Mononuclear cell (primary cell): ENCODE results near the gene LRP3. TPM values are rescaled to one million over a fixed set of nuclear protein-coding genes. Genes with fewer than 3 reads are reported as not detected.
"Not testable (repeated sequence)": the region's sequence is repeated elsewhere in the genome, so short reads cannot be mapped to it uniquely, and the experiment has no call there.

Experiments used
- H3K27me3 ChIP-seq: 2 replicates; pipeline ENCODE4 v1.6.0; 2011; ENCODE audit warnings: low read length, control low read depth; ENCODE audit not compliant: insufficient read depth
- H3K4me1 ChIP-seq: 2 replicates; pipeline ENCODE4 v1.5.1; 2011; ENCODE audit warnings: mild to moderate bottlenecking, low read length, control low read depth; ENCODE audit not compliant: insufficient read depth
- H3K4me3 ChIP-seq: 2 replicates; pipeline ENCODE4 v1.5.1; 2011; ENCODE audit warnings: mild to moderate bottlenecking, low read length, moderate library complexity
- H3K9me3 ChIP-seq: 2 replicates; pipeline ENCODE4 v1.5.1; 2011; ENCODE audit warnings: low read depth, mild to moderate bottlenecking, control low read depth, low read length
- total RNA-seq: library from RNA; depleted of rRNA; stranded (reverse); fragments of >200 nt; gene quantifications from one replicate; pipeline ENCODE4 v1.2.3, GENCODE V29; 2012

The LRP3 gene
- total RNA-seq, 1 donor, result 3.8 TPM

DNA sequence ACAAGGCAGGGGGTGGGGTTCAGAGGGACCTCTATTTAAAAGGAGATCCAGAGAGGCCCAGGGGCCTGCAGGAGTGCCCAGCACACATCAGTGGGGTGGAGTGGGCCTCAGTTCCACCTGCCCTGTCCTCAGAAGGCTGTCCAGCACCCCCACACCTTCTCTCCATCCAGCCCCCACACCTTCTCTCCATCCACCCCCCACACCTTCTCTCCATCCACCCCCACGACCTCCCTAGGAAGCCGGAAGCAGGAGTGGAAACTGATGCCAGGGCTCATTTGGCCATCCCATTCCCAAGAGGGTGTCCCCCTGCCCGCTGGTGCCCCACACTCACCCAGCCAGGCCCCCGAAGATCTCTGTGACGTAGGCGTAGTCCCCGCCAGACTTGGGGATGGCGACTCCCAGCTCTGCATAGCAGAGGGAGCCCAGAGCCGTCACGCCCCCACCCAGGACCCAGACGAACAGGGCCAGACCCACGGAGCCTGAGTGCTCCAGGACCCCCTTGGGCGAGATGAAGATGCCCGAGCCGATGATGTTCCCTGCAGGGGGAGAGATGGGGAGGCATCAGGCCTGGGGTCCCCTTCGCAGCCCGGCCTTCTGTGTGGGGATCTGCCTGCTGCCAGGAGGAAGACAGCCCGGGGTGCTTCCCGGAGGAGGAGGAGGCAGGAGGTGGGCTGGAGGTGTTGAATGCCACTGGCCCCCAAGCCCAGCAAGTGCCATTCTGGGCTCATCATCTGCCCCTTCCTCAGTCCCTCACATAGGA, 21.5 kb downstream of the LRP3 start:
- Histone ChIP-seq H3K9me3 (no peaks in the 10 kb centered on the region), H3K27me3 (no peaks in the 10 kb centered on the region), H3K4me3 (no peak overlapping the region), H3K4me1 (no peaks in the 10 kb centered on the region)

DNA sequence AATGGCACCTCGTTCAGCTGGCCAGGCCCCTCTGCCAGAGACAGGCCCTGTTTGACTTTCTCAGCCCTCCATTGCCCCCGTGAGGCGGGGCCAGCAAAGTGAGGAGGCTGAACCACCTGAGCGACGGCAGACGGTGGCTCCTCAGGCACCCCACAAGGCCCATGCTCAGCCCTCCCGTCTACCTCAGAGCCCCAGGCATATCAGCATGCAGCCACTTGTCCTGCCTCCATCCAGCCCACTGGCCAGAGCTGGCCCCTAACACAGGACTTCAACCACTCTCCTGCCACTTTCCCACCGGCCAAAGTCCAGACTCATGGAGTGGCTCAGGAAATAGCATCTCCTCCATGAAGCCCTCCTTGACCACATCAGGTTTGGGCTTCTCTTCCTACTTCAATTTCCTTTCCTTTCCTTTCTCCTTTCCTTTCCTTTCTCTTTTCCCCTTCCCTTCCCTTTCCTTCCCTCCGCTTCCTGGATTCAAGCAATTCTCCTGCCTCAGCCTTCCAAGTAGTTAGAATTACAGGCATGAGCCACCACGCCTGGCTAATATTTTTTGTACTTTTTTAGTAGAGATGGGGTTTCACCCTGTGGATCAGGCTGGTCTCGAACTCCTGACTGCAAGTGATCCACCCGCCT, 22.2 kb downstream of the LRP3 start:
- H3K27me3 ChIP-seq, result no peaks in the 10 kb centered on the region
- no peak overlapping the region for H3K4me3 ChIP-seq
- no peaks in the 10 kb centered on the region for H3K9me3 ChIP-seq
- no peaks in the 10 kb centered on the region for H3K4me1 ChIP-seq

DNA sequence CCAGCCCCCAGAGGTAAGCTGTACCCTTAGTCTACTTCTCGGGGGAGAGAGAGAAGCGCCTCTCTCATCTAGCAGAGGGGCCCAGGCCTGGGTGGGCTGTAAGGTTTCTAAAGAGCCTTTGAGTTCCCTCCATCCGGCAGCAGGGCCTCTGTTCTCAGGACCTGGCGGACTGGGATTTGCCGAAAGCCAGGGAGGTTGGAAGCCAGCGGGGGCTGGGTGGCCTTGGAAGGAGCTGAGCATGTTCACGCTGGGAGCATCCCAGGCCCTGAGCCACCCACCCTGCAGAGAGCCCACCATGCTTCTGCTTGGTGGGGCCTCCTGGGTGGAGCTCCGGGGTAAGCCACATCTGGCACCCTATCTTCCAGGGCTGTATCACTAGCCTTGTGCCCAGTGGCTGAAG, 23.8 kb downstream of the LRP3 start:
- Histone ChIP-seq H3K4me3 (no peak overlapping the region), H3K27me3 (no peaks in the 10 kb centered on the region), H3K4me1 (no peaks in the 10 kb centered on the region), H3K9me3 (no peaks in the 10 kb centered on the region)

DNA sequence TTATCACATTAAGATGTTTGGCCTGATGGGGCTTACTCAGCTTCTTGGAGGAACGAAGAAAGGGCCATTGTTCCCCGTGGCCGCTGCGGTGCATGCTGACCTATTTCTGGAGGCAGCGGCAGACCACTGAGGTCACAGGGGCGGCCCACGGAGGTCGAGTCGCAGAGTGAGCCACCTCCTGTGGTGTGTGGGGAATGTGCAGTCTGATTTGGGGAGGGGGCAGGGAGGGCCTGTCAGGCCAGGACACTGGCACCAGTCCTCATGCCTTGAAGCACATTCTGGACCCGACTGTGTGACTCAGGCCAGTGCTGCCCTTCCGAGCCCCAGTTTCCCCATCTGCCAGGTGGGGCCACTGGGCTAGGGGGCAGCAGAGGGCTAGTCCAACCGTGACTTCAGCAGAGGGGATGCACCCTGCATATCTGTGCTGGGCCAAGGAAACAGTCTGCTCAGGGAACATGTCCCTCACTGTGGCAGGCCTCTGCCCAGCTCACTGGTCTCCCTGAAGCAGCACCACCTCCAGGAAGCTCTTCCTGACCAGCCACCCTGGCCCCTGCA, 25.2 kb downstream of the LRP3 start:
- peaks cover 3% of the 10 kb centered on the region for H3K27me3 ChIP-seq
- no peaks in the 10 kb centered on the region for H3K9me3 ChIP-seq
- H3K4me3 ChIP-seq, result no peak overlapping the region
- H3K4me1 ChIP-seq, result no peaks in the 10 kb centered on the region

DNA sequence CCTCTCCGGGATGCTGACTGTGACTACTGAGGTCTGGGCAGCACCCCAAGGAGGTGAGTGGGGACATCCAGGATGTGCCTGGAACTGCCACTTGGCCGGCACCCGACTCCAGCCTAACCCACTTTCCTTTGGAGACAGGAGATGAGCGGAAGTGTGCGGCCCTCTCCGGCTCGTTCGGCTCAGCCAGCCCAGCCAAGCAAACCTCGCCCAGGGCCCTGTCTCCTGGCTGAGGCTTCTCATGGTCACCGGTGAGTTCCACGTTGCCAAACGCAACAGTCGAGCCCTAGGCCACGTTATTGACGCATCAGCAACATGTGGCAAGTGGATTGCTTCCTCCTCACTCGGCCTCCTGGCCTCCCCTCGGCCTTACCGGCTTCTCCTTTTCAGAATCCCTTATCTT, 26.0 kb downstream of the LRP3 start:
- peaks cover 1% of the 10 kb centered on the region for H3K4me1 ChIP-seq
- H3K9me3 ChIP-seq, result no peaks in the 10 kb centered on the region
- H3K4me3 ChIP-seq, result no peak overlapping the region
- peaks cover 11% of the 10 kb centered on the region for H3K27me3 ChIP-seq

DNA sequence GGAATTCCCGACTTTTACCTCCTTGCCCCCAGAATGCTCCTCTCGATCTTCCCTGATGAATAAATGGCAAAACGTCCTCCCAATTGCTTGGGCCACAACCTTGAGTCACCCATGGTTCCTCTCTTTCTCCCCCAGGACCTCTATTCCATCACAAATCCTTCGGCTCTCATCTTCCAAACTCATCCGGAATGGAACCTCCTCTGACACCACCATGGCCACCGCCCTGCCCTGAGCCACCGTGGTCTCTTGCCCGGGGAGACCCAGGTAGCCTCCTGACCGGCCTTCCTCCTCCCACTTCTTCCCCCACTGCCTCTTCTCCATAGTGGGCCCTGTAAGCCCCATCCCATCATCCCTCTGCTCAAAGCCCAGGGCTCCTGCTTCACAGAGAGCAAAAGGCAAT, 26.6 kb downstream of the LRP3 start:
- Histone ChIP-seq H3K4me3 (no peak overlapping the region), H3K27me3 (peaks cover 14% of the 10 kb centered on the region), H3K9me3 (no peaks in the 10 kb centered on the region), H3K4me1 (peaks cover 6% of the 10 kb centered on the region)

DNA sequence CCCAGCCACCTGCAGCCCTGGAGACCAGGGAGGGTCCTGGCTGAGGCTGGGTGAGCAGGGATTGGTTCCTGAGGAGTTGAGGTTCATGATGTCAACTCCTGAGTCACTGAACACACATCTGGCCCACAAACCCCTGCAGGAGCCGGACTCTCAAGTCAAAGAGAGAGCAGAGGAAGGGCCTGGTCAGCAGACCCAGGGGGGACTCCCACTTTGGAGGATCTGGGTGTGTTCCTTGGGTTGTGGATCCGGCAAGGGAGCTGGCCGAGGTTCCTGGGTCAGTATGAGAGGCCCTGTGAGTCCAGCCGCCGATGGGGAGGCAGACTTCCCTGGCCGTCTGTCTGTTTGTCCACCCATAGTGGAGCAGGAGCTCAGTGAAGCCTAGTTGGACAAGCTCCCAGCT, 27.5 kb downstream of the LRP3 start:
- Histone ChIP-seq H3K4me3 (no peak overlapping the region), H3K4me1 (peaks cover 14% of the 10 kb centered on the region), H3K27me3 (peaks cover 22% of the 10 kb centered on the region), H3K9me3 (no peaks in the 10 kb centered on the region)

DNA sequence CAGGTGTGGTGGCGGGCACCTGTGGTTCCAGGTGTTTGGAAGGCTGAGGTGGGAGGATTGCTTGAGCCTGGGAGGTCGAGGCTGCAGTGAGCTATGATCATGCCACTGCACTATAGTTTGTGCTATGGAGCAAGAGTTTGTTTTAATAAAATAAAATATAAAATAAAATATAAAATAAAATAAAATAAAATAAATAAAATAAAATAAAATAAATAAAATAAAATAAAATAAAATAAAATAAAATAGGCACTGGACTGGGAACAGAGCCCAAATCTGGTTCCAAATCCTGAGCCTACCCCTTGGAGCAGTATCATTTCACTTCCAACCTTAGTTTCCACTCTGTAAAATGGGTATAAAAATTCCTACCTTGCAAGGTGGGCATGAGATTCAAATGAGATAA, 28.1 kb downstream of the LRP3 start:
- not testable (repeated sequence) for H3K9me3 ChIP-seq, H3K4me3 ChIP-seq
- H3K4me1 ChIP-seq, result peaks cover 14% of the 10 kb centered on the region
- peaks cover 25% of the 10 kb centered on the region for H3K27me3 ChIP-seq

DNA sequence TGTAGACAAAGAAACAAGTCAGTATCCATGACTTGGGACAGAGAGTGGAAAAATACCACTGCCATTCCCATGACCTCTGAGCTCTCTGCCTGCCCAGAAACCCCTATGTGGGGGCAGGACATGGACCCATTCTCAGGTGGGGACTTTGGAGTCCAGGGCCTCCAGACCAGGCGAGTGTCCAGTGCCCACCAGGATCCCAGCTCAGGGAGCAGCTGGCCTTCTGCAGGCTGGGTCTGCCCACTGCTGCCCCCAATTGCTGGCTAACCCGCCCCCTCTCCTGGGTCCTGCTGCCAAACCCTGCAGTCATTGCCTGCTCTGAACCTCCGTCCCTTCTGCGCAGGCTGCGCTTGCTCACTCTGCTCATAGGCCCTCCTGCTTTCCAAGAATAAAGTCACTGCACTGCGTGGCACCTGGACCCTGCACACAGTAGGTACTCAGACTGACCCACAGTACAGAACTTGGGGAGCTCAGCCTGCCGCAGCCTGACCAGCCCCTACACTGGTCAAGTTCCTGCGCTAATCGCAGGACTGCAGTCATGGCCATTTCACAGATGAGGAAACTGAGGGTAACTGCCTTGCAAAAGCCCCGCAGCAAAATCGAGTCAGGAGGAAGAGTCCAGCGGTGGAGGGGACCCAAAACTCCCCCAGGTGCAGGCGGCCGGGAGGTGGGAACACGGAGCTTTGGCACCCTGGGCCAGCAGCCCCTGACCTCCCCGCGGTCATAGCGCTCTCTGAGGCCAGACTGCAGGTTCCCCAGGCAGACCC, 30.7 kb downstream of the LRP3 start:
- Histone ChIP-seq H3K27me3 (peaks cover 49% of the 10 kb centered on the region), H3K4me1 (peaks cover 14% of the 10 kb centered on the region), H3K4me3 (no peak overlapping the region), H3K9me3 (peaks cover 12% of the 10 kb centered on the region)

DNA sequence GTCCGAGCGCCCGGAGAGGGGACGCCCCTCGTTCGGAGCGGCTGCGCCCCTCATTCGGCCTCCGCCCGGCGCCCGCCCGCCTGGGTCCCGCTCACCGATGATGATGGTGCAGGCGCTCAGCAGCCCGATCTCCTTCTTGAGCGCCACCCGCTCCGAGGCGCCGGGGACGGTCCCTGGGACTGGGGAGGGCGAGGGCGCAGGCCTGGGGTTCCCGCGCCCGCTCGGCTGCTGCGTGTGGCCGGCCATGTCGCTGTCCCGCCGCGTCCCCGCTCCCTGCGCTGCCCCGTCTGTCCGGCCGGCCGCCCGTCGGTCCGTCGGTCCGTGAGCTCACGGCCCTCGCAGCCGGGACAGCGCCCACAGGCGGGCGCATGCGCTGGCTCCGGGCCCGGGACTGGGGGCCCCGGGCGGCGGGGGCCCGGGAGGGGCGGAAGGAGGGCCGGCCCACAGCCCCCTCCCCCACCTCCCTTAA, 31.4 kb downstream of the LRP3 start, which contains the start of gene SLC7A10:
SLC7A10 (minus strand) TSS at position 393 of the 469 bp plus-strand sequence; CDS start at position 246, 147 bp downstream.
- peak within 1 kb of the TSS; percentile 4 for H3K4me3 ChIP-seq
- H3K9me3 ChIP-seq, result peaks cover 12% of the 10 kb centered on the region
- peaks cover 14% of the 10 kb centered on the region for H3K4me1 ChIP-seq
- H3K27me3 ChIP-seq, result peaks cover 50% of the 10 kb centered on the region

DNA sequence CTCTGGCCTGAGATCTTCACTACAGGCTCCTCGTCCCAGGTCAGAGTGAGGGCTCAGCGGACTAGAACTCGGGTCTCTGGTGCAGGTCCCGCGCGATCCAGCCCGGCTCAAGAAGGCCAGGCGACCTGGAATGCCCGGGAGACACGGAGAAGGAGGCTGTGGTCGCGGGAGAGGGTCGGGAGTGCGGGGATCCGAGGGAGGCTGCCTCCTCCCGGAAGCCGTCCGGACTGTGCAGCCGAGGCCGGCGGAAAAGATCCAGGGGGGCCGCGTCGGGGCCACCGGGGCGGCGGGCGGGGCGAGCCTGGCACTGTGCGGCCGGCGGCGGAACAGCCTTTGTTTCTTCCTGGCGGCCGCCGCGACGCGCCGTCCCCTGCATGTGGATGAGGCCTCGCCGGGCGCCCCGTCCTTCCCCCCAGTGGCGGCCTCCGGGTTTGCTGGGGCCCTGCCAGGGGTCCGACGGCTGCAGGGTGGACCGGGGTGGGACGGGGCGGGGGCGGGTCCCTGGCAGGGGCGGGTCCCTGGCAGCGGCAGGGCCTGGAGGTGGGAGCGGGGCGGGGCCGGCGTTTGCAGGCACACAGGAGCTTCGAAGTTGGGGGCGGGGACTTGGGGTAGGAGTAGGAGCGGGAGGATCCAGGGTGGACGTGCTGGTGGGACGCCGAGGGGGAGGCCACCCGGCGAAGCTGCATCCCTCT, 32.6 kb downstream of the LRP3 start:
- Histone ChIP-seq H3K4me1 (peaks cover 26% of the 10 kb centered on the region), H3K27me3 (peaks cover 50% of the 10 kb centered on the region), H3K9me3 (peaks cover 12% of the 10 kb centered on the region), H3K4me3 (peak overlapping the region; percentile 4)

DNA sequence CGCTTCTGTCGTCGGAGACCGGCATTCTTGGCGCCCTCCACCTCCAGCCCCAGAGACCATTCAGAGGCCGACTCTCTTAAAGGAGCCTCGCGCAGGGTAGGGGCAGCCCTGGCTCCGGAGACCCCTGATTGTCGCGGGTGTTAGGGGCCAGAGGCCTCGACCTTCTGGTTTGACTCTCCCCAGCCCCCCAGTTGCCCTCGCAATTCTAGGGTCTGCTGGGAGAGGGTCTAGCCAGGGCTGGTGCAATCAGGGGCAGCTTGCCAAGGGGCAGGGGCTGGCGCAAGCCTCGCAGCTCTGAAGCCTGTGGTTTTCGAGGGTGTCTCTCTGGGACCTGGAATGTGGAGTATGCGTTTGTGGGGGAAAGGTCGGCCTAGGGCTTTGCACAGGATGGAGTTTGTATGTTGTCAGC, 33.1 kb downstream of the LRP3 start:
- no peak overlapping the region for H3K4me3 ChIP-seq
- peaks cover 50% of the 10 kb centered on the region for H3K27me3 ChIP-seq
- H3K4me1 ChIP-seq, result peaks cover 31% of the 10 kb centered on the region
- peaks cover 12% of the 10 kb centered on the region for H3K9me3 ChIP-seq

DNA sequence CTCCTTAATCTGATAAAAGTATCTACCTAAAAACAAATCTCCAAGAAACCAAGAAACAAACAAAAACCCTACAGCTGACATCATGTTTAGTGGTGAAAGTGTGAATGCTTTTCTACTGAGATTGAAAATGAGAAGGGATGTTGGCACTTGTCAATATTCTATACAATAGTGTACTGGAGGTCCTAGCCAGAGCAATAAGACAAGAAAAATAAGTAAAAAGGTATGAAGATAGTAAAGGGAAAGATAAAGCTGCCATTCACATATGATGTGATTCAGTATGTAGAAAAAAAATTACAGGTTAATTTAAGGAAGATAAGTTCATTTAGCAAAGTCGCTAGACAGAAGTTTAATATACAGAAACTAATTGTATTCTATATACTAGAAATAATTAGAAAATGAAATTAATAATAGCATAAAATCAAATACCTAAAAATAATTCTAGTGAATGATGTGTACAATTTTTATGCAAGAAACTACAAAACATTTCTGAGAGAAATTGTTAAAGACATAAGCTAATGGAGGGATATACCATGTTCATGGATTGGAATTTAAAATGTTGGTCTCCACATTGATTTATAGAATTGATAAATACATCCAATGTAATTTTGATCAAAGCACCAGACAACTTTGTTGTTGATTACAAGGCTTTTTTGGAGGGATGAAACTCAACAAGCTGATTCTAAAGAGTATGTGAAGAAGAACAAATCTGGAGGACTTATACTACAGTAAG, 33.9 kb downstream of the LRP3 start:
- peaks cover 50% of the 10 kb centered on the region for H3K27me3 ChIP-seq
- no peak overlapping the region for H3K4me3 ChIP-seq
- H3K9me3 ChIP-seq, result peaks cover 12% of the 10 kb centered on the region
- H3K4me1 ChIP-seq, result peaks cover 36% of the 10 kb centered on the region

DNA sequence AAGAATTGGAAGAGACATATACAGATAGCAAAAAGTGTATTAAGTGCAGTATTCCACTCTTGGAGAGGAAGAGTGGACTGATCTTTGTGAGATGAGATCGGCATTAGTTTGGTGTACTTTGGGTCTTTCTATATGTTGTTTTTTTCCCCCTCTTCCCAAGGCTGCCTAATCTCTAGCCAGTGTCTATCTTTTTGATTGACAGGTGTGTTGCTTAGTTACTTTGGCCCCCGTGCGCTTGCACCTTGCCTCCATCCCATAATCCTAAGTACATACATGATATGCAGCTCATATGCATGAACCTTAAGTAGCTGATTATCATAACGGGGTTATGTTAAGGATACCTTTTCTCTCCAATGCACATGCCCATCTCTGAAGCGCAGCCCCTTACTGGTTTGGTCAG, 35.8 kb downstream of the LRP3 start:
- H3K27me3 ChIP-seq, result peaks cover 41% of the 10 kb centered on the region

More for the DNA sequence above, 35.8 kb downstream of the LRP3 start:
- Histone ChIP-seq H3K4me3 (no peak overlapping the region), H3K9me3 (peaks cover 12% of the 10 kb centered on the region), H3K4me1 (peaks cover 38% of the 10 kb centered on the region)
